Ovary (tissue), 9 donors: ENCODE measurements around the gene CDC42BPA. TPM values are rescaled to one million over a fixed set of nuclear protein-coding genes. Genes with fewer than 3 reads are reported as not detected.

Source experiments
- DNase-seq, 5 donors: peaks; one replicate each; pipeline ENCODE4 v3.0.0-alpha.2; 2019 to 2020
- H3K27ac ChIP-seq, 2 donors: fragments of 200-600 bp; one replicate each; pipeline versions ENCODE4 v1.5.1 to v1.8.0; 2019 to 2022
- H3K27me3 ChIP-seq: fragments of 200-600 bp; one replicate; pipeline ENCODE4 v1.8.0; 2022
- H3K36me3 ChIP-seq: fragments of 200-600 bp; sonication (generic); one replicate; pipeline ENCODE4 v1.5.1; 2019
- H3K4me1 ChIP-seq: one replicate; pipeline ENCODE4 v1.8.1; 2013; ENCODE audit warnings: mild to moderate bottlenecking, moderate library complexity; ENCODE audit not compliant: insufficient read depth
- H3K4me3 ChIP-seq: fragments of 200-600 bp; sonication (generic); one replicate; pipeline ENCODE4 v1.5.1; 2017
- H3K9me3 ChIP-seq, 2 donors: fragments of 200-600 bp in 1 of 2; sonication (generic) in 1 of 2; one replicate each; pipeline versions ENCODE4 v1.5.1 to v1.8.1; 2013 to 2019; ENCODE audit warnings: mild to moderate bottlenecking in 1 of 2, moderate library complexity in 1 of 2
- EP300 ChIP-seq: sonication (generic); formaldehyde crosslinking; IDR thresholded peaks from one replicate; pipeline ENCODE4 v1.6.1; 2017; ENCODE audit warnings: antibody characterized with exemption
- POLR2A ChIP-seq: fragments of 450-650 bp; IDR thresholded peaks from one replicate; pipeline ENCODE4 v1.6.1; 2017; ENCODE audit warnings: antibody characterized with exemption, mild to moderate bottlenecking, moderate library complexity
- WGBS, 3 donors: extraction: QIAGEN DNeasy Blood & Tissue Kit in 1 of 3; methylation state at CpG; one replicate each; pipeline versions ENCODE4 v1.1.5 to v1.1.7; 2013 to 2017; 5-methylcytosine and 5-hydroxymethylcytosine counted together
- intact Hi-C, 4 donors: fragments of 100-400 bp; cut with DNase I; formaldehyde crosslinking; loops; one replicate each; pipeline versions ENCODE4 v1.11.0 to v1.15.1; 2022 to 2023
- polyA plus RNA-seq, 2 donors: library from polyadenylated mRNA; stranded (reverse); fragments of 200-250 nt in 1 of 2; fragments of 350-450 nt in 1 of 2; fragmentation: Illumina TruSeq in 1 of 2; extraction: RNeasy Lipid Tissue Mini Kit (QIAGEN cat#74804) in 1 of 2; gene quantifications; one replicate each; pipeline ENCODE4 v1.2.3, GENCODE V29; 2013 to 2014
- total RNA-seq, 7 donors: library from RNA; depleted of rRNA in 2 of 7; stranded (reverse); fragments of >200 nt in 2 of 7; fragmentation: NEBNext Ultra II Directional in 3 of 7; extraction: Animal tissue kit (Norgen Biotek cat#: 25700) in 3 of 7; gene quantifications; one replicate each; pipeline versions ENCODE4 v1.1.0 to v1.2.4, GENCODE V29; 2016 to 2023
- TF ChIP-seq, protein P1 (sequence below), 3 donors: fragments of 450-650 bp in 2 of 3; fragments of 200-600 bp in 1 of 3; IDR thresholded peaks; one replicate each; pipeline versions ENCODE4 v1.5.1 to v1.8.0; 2016 to 2022; ENCODE audit warnings: antibody characterized with exemption in 3 of 3, mild to moderate bottlenecking in 1 of 3
- donor health status: DM: no; HTN: no; CAD: no; lungs with moderate emphysema.
- donor health status: DM: no; HTN: no; CAD: no.
- donor health status: Bipolar disorder and iron deficiency.
- donor health status: DM: yes; HTN: yes; CAD: no.
- donor health status: DM: no; HTN: no; CAD: no.
- donor health status: DM: yes; HTN: yes; CAD: no.

The CDC42BPA gene
- total and polyA plus RNA-seq, 9 donors: 11.1 to 56.2 (median 40.2) TPM

DNA sequence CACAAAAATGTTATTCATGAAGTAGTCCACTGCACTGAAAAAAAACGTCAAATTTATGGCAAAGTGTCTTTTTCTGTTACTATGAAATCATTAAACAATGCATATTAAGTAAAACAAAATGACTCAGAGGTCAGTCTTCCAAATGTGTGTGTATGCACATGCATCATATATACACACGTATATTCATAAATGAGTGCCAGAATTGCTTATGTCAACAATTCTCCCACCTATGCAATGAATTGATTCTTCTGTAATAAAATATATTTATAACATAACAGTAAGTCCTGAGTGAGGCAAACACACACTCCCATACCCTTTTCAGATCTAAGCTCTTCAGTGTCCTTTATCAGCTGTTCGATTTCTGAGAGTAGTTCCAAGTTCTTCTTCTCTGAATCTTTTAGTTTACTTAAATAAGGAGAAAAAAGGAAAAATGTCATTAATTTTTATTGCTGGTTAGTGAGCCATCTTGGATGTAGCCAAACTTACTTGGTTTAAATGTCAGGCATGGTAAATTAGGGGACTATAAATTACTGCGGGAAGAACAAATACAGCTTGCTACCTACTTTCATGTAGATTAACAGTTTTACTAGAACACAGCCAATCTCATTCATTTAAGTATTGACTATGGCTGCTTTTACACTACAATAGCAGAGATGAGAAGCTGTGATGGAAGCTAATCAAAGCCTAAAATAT is 246.3 kb downstream of the CDC42BPA start:
- Histone ChIP-seq H3K9me3 (no peaks in the 10 kb centered on the region), H3K27ac (no peak overlapping the region), H3K27me3 (no peaks in the 10 kb centered on the region), H3K36me3 (no peaks in the 10 kb centered on the region), H3K4me1 (no peaks in the 10 kb centered on the region), H3K4me3 (no peak overlapping the region)
- TF ChIP-seq, protein P1, sequence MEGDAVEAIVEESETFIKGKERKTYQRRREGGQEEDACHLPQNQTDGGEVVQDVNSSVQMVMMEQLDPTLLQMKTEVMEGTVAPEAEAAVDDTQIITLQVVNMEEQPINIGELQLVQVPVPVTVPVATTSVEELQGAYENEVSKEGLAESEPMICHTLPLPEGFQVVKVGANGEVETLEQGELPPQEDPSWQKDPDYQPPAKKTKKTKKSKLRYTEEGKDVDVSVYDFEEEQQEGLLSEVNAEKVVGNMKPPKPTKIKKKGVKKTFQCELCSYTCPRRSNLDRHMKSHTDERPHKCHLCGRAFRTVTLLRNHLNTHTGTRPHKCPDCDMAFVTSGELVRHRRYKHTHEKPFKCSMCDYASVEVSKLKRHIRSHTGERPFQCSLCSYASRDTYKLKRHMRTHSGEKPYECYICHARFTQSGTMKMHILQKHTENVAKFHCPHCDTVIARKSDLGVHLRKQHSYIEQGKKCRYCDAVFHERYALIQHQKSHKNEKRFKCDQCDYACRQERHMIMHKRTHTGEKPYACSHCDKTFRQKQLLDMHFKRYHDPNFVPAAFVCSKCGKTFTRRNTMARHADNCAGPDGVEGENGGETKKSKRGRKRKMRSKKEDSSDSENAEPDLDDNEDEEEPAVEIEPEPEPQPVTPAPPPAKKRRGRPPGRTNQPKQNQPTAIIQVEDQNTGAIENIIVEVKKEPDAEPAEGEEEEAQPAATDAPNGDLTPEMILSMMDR (IDR thresholded peaks at IDR 0.05): no peak
- TF ChIP-seq POLR2A: no peak
- no peak for TF ChIP-seq EP300
- no peak for DNase-seq
- 88 to 95% (median 93%) methylated on average over 4 of the region's 4 CpGs for WGBS, 3 donors
- intact Hi-C loops: no loop called here

DNA sequence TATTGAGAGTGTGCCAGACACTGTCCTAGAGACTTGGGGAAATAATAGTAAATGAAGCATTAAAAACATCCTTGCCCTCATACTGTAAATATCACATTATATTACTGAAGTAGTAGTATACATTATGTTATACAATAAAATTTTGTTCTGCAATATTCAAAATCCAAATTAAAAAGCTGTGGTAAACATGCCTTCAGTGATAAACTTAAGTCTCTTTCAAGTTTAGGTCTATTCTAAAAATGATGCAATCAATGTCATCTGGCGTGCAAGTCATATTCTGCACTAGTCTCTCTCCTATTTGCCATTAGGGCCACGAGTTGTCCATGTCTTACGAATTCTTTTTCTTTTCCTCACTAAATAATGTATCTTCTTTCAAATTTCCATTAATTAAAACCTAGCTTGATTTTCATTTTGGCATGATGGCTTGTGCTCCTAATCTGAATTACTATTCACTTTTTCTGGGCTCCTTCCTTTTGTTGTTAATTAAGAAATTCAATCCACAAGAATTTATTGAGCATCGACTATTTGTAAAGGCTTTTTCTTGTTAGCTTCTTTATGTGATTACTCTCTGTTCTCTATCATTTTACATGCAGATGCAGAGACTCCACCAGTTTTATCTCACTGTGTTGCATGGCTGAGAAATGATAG is 247.5 kb downstream of the CDC42BPA start:
- H3K27ac ChIP-seq: no peak overlapping the region
- H3K36me3 ChIP-seq: no peaks in the 10 kb centered on the region
- H3K4me1 ChIP-seq: no peaks in the 10 kb centered on the region
- no peak for DNase-seq
- intact Hi-C loops: no loop called here
- no peak for TF ChIP-seq POLR2A
- no peak for TF ChIP-seq EP300
- TF ChIP-seq, protein P1 (IDR thresholded peaks at IDR 0.05): no peak
- H3K27me3 ChIP-seq: no peaks in the 10 kb centered on the region
- no peaks in the 10 kb centered on the region for H3K9me3 ChIP-seq
- WGBS, 3 donors: 61 to 90% (median 62%) methylated on average over 4 of the region's 4 CpGs
- H3K4me3 ChIP-seq: no peak overlapping the region

- no peak for DNase-seq
- no peak overlapping the region for H3K4me3 ChIP-seq
- H3K4me1 ChIP-seq: no peaks in the 10 kb centered on the region
- 93 to 99% (median 95%) methylated on average over 2 of the region's 2 CpGs for WGBS, 3 donors
- H3K36me3 ChIP-seq: no peaks in the 10 kb centered on the region
- intact Hi-C loops: no loop called here
- H3K9me3 ChIP-seq: no peaks in the 10 kb centered on the region
- H3K27me3 ChIP-seq: no peaks in the 10 kb centered on the region
- no peak overlapping the region for H3K27ac ChIP-seq
- TF ChIP-seq, protein P1 (IDR thresholded peaks at IDR 0.05): no peak
- no peak for TF ChIP-seq POLR2A
- no peak for TF ChIP-seq EP300
Observed at GRCh38 chr1:227069490-227069889, 248.8 kb downstream of the CDC42BPA start.

DNA sequence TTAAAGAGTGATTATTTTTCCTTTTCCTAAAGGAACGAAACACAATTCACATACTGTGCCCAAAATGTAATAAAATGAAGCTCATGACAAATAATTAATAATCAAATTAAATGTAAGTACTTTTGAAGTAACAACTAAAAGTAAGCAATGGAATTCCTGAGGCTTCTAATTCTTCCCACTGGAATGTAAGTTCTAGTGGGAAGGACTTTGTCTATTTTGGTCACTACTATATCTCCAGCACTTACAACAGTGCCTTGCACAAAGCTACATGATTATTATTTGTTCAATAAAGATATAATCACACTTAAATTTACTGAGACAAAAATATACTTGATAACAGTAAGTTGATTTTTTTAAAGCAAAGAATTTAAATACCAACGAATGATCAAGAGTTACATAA is 249.4 kb downstream of the CDC42BPA start:
- intact Hi-C loops: no loop called here
- Histone ChIP-seq H3K9me3 (no peaks in the 10 kb centered on the region), H3K27me3 (no peaks in the 10 kb centered on the region), H3K36me3 (no peaks in the 10 kb centered on the region), H3K4me3 (no peak overlapping the region), H3K4me1 (no peaks in the 10 kb centered on the region), H3K27ac (no peak overlapping the region)
- 80 to 82% (median 81%) methylated on average over 2 of the region's 2 CpGs for WGBS, 3 donors
- no peak for DNase-seq
- TF ChIP-seq, protein P1 (IDR thresholded peaks at IDR 0.05): no peak
- TF ChIP-seq POLR2A (no peak), EP300 (no peak)
